ENCODE results near the gene NOS1AP. TPM values are rescaled to one million over a fixed set of nuclear protein-coding genes. Genes with fewer than 3 reads are reported as not detected.

NOS1AP gene
- total and polyA plus RNA-seq, 2 experiments from 2014 or later, result 5.8 to 6.6 TPM

GRCh38 chr1:162259894-162260455, 190.5 kb downstream of the NOS1AP start:
- Mint-ChIP-seq H3K27ac (no peak overlapping the region), H3K9me3 (no peaks in the 10 kb centered on the region; the same call in 2 of the 3 replicates), H3K4me1 (peaks cover 12% of the 10 kb centered on the region), H3K27me3 (ENCODE audit: insufficient read depth, low read depth, poor library complexity) (no peaks in the 10 kb centered on the region), H3K36me3 (ENCODE audit: low read depth) (no peaks in the 10 kb centered on the region; the same call in 2 of the 3 replicates), H3K4me3 (no peak overlapping the region)
- 0 out of 2 replicates have a peak, but pooled peaks cover 3% of the 10 kb centered on the region for H3K4me1 ChIP-seq (ENCODE audit: insufficient read depth)
- ATAC-seq, result no peak
- no peaks in the 10 kb centered on the region for H3K36me3 ChIP-seq (ENCODE audit: insufficient read depth)
- H3K4me2 ChIP-seq, result no peak overlapping the region
- no peaks in the 10 kb centered on the region for H3K27me3 ChIP-seq (ENCODE audit: insufficient read depth)
- no peaks in the 10 kb centered on the region for H3F3A ChIP-seq (replicated peaks; ENCODE audit: low read depth)
- no peaks in the 10 kb centered on the region; the same call in 1 of the 2 replicates for H4K20me1 ChIP-seq (replicated peaks; ENCODE audit: insufficient read depth)
- no peaks in the 10 kb centered on the region; the same call in 1 of the 2 replicates for H3K79me2 ChIP-seq (replicated peaks; ENCODE audit: insufficient read depth)
- TF ChIP-seq POLR2AphosphoS5 (IDR thresholded peaks at IDR 0.05; ENCODE audit: low read depth), result no peak
- no peak for TF ChIP-seq EZH2 (IDR thresholded peaks at IDR 0.05; ENCODE audit: low read depth, unreplicated experiment)
- TF ChIP-seq NANOG (IDR thresholded peaks at IDR 0.05; ENCODE audit: borderline replicate concordance), result no peak
- no peak for TF ChIP-seq ZNF462 (CRISPR knock-in tag; IDR thresholded peaks at IDR 0.05)
- H2AFZ ChIP-seq, result no peak overlapping the region
- H3K9me2 ChIP-seq (ENCODE audit: insufficient read depth), result no peaks in the 10 kb centered on the region
- no peak for DNase-seq (ENCODE audit: low spot score)
- H3K4me3 ChIP-seq, result no peak overlapping the region
- no peak overlapping the region for H3K27ac ChIP-seq (ENCODE audit: low read depth)

GRCh38 chr1:162264108-162264507, 194.6 kb downstream of the NOS1AP start:
- Histone ChIP-seq H4K20me1 (replicated peaks; ENCODE audit: insufficient read depth) (no peaks in the 10 kb centered on the region; the same call in 1 of the 2 replicates), H3K4me1 (ENCODE audit: insufficient read depth) (no peaks in the 10 kb centered on the region), H3K27me3 (ENCODE audit: insufficient read depth) (no peaks in the 10 kb centered on the region), H3K79me2 (replicated peaks; ENCODE audit: insufficient read depth) (peaks cover 7% of the 10 kb centered on the region; the same call in 1 of the 2 replicates), H3K4me2 (no peak overlapping the region), H3K9me2 (ENCODE audit: insufficient read depth) (no peaks in the 10 kb centered on the region), H2AFZ (no peak overlapping the region), H3F3A (replicated peaks; ENCODE audit: low read depth) (no peaks in the 10 kb centered on the region), H3K36me3 (ENCODE audit: insufficient read depth) (no peaks in the 10 kb centered on the region), H3K4me3 (no peak overlapping the region), H3K27ac (ENCODE audit: low read depth) (no peak overlapping the region)
- DNase-seq (ENCODE audit: low spot score) (peak; percentile 38), ATAC-seq (peak; percentile 77)
- Mint-ChIP-seq H3K4me1 (peaks cover 17% of the 10 kb centered on the region), H3K27ac (no peak overlapping the region), H3K4me3 (no peak overlapping the region), H3K36me3 (ENCODE audit: low read depth) (no peaks in the 10 kb centered on the region), H3K9me3 (no peaks in the 10 kb centered on the region; the same call in 2 of the 3 replicates), H3K27me3 (ENCODE audit: insufficient read depth, low read depth, poor library complexity) (no peaks in the 10 kb centered on the region)
- no peak for TF ChIP-seq NANOG (IDR thresholded peaks at IDR 0.05; ENCODE audit: borderline replicate concordance)
- TF ChIP-seq ZNF462 (CRISPR knock-in tag; IDR thresholded peaks at IDR 0.05), result peak; percentile 24; the same call in 1 of the 2 replicates
